CD4-positive, alpha-beta memory T cell (primary cell): Measurements from ENCODE around the gene SDR42E2. TPM values are rescaled to one million over a fixed set of nuclear protein-coding genes. Genes with fewer than 3 reads are reported as not detected.

ENCODE experiments used
- CTCF ChIA-PET: fragments of 350-600 bp; sonication (Branson Sonifier 250); formaldehyde crosslinking; loops from one replicate; lab custom pipeline; 2021; ENCODE audit warnings: inconsistent platforms; ENCODE audit not compliant: partially characterized antibody; lab: Charles Lee
- POLR2A ChIA-PET: fragments of 350-600 bp; sonication (Branson Sonifier 250); formaldehyde crosslinking; loops from one replicate; lab custom pipeline; 2021; ENCODE audit not compliant: partially characterized antibody; lab: Charles Lee
- DNase-seq, 5 donors: peaks; one replicate each; pipeline versions ENCODE4 v3.0.0 to v3.0.0-alpha.2; 2020 to 2022; ENCODE audit warnings: mixed read lengths in 1 of 5
- H3K27ac ChIP-seq: one replicate; pipeline ENCODE4 v1.7.0; 2013; ENCODE audit warnings: low read depth, low read length
- H3K27me3 ChIP-seq: 2 replicates; pipeline ENCODE4 v1.7.0; 2013; ENCODE audit warnings: mild to moderate bottlenecking, low read length, moderate library complexity; ENCODE audit not compliant: insufficient read depth
- H3K36me3 ChIP-seq: 2 replicates; pipeline ENCODE4 v1.7.0; 2013; ENCODE audit warnings: mild to moderate bottlenecking, low read length, moderate library complexity; ENCODE audit not compliant: insufficient read depth
- H3K4me1 ChIP-seq: 2 replicates; pipeline ENCODE4 v1.7.0; 2013; ENCODE audit warnings: mild to moderate bottlenecking, low read length, moderate library complexity; ENCODE audit not compliant: insufficient read depth
- H3K4me3 ChIP-seq, 2 donors: one replicate each; pipeline ENCODE4 v1.7.0; 2013; ENCODE audit warnings: low read length in 2 of 2, mild to moderate bottlenecking in 1 of 2
- H3K9me3 ChIP-seq, 2 donors: one replicate each; pipeline ENCODE4 v1.7.0; 2013; ENCODE audit warnings: low read length in 2 of 2, control low read depth in 1 of 2; ENCODE audit not compliant: control insufficient read depth in 1 of 2
- H3K27ac Mint-ChIP-seq, 7 donors: one replicate each; pipeline ENCODE4 v1.8.0; 2020 to 2021; ENCODE audit warnings: mixed read lengths in 7 of 7, mild to moderate bottlenecking in 6 of 7, inconsistent platforms in 3 of 7, moderate library complexity in 3 of 7
- H3K27me3 Mint-ChIP-seq, 2 donors: one replicate each; pipeline ENCODE4 v1.8.0; 2020 to 2021; ENCODE audit warnings: mixed read lengths in 2 of 2
- H3K36me3 Mint-ChIP-seq, 2 donors: one replicate each; pipeline ENCODE4 v1.8.0; 2020 to 2021; ENCODE audit warnings: mixed read lengths in 2 of 2, inconsistent platforms in 1 of 2, mild to moderate bottlenecking in 1 of 2
- H3K4me1 Mint-ChIP-seq, 4 donors: one replicate each; pipeline ENCODE4 v1.8.0; 2020 to 2021; ENCODE audit warnings: mixed read lengths in 4 of 4, mild to moderate bottlenecking in 1 of 4
- H3K4me3 Mint-ChIP-seq, 8 donors: one replicate each; pipeline ENCODE4 v1.8.0; 2020 to 2021; ENCODE audit warnings: mixed read lengths in 8 of 8, mild to moderate bottlenecking in 7 of 8, moderate library complexity in 6 of 8, inconsistent platforms in 3 of 8
- H3K9me3 Mint-ChIP-seq, 8 donors: one replicate each; pipeline ENCODE4 v1.8.0; 2020 to 2021; ENCODE audit warnings: mixed read lengths in 8 of 8, mild to moderate bottlenecking in 5 of 8, inconsistent platforms in 3 of 8, moderate library complexity in 1 of 8
- intact Hi-C: fragments of 100-400 bp; cut with micrococcal nuclease; formaldehyde crosslinking; loops from one replicate; pipeline ENCODE4 v1.15.1; 2023
- polyA plus RNA-seq, 2 donors: library from polyadenylated mRNA; unstranded; fragments of 300-500 nt; fragmentation: Illumina TruSeq; gene quantifications; one replicate each; pipeline ENCODE4 v1.2.3, GENCODE V29; 2021
- total RNA-seq, 2 experiments: library from RNA; stranded (reverse); gene quantifications; one replicate each; pipeline ENCODE4 v1.2.3, GENCODE V29; 2021

Gene SDR42E2
- total and polyA plus RNA-seq, 4 experiments from 2014 or later = 0.11 to 0.88 (median 0.64) TPM

- DNase-seq = no peak
- no peaks in the 10 kb centered on the region for H3K4me1 Mint-ChIP-seq
- H3K36me3 Mint-ChIP-seq = no peaks in the 10 kb centered on the region
- no peaks in the 10 kb centered on the region for H3K9me3 ChIP-seq
- no peak overlapping the region for H3K27ac ChIP-seq
- H3K27ac Mint-ChIP-seq = no peak overlapping the region
- intact Hi-C loops = no loop called here
- no peak overlapping the region for H3K4me3 ChIP-seq
- H3K36me3 ChIP-seq = no peaks in the 10 kb centered on the region
- H3K9me3 Mint-ChIP-seq = peaks cover 0 to 1% (median 0%) of the 10 kb centered on the region in 8 donors
- no peaks in the 10 kb centered on the region for H3K4me1 ChIP-seq
- no peak overlapping the region for H3K4me3 Mint-ChIP-seq
- peaks cover 0 to 1% of the 10 kb centered on the region in 2 donors for H3K27me3 Mint-ChIP-seq
- H3K27me3 ChIP-seq = no peaks in the 10 kb centered on the region
- CTCF ChIA-PET = interaction anchor here (0.8 to 1.3 kb wide), 2 partner anchors 14 kb away, joined by 3 to 5 read pairs; no protein-coding TSS in a partner anchor
- POLR2A ChIA-PET = no interaction called here
Measured at GRCh38 chr16:22174642-22175041, 12.3 kb downstream of the SDR42E2 start.

GRCh38 chr16:22177968-22178930 is 15.9 kb downstream of the SDR42E2 start:
- ChIA-PET CTCF (interaction anchor here (2.7 kb wide), 1 partner anchor 10 kb away, joined by 10 read pairs; no protein-coding TSS in a partner anchor), POLR2A (interaction anchor here (0.8 kb wide), 1 partner anchor 11 kb away, joined by 6 read pairs; no protein-coding TSS in a partner anchor)
- Mint-ChIP-seq H3K27ac (peak overlapping the region in 1 of 7 donors; percentile 31), H3K36me3 (no peaks in the 10 kb centered on the region), H3K4me3 (peak overlapping the region in 1 of 8 donors; percentile 27), H3K9me3 (no peaks in the 10 kb centered on the region), H3K27me3 (peaks cover 0 to 1% of the 10 kb centered on the region in 2 donors), H3K4me1 (no peaks in the 10 kb centered on the region)
- Histone ChIP-seq H3K4me3 (no peak overlapping the region), H3K4me1 (no peaks in the 10 kb centered on the region), H3K27me3 (no peaks in the 10 kb centered on the region), H3K36me3 (no peaks in the 10 kb centered on the region), H3K9me3 (no peaks in the 10 kb centered on the region), H3K27ac (no peak overlapping the region)
- DNase-seq = no peak
- intact Hi-C loops = no loop called here

- Histone ChIP-seq H3K36me3 (no peaks in the 10 kb centered on the region), H3K9me3 (no peaks in the 10 kb centered on the region), H3K4me1 (no peaks in the 10 kb centered on the region), H3K4me3 (no peak overlapping the region), H3K27me3 (no peaks in the 10 kb centered on the region), H3K27ac (no peak overlapping the region)
- Mint-ChIP-seq H3K4me1 (peaks cover 0 to 1% (median 0%) of the 10 kb centered on the region in 4 donors), H3K27me3 (peaks cover 0 to 1% of the 10 kb centered on the region in 2 donors), H3K9me3 (no peaks in the 10 kb centered on the region), H3K36me3 (no peaks in the 10 kb centered on the region), H3K4me3 (no peak overlapping the region), H3K27ac (peak overlapping the region in 1 of 7 donors; percentile 48)
- intact Hi-C loops = loop anchor here (10.0 kb wide), 1 partner anchor 357 kb away; no protein-coding TSS in a partner anchor
- POLR2A ChIA-PET = no interaction called here
- no peak for DNase-seq
- CTCF ChIA-PET = no interaction called here
Measured at GRCh38 chr16:22181426-22181825, 19.1 kb downstream of the SDR42E2 start.

GRCh38 chr16:22181843-22182242 is 19.5 kb downstream of the SDR42E2 start:
- Mint-ChIP-seq H3K9me3 (no peaks in the 10 kb centered on the region), H3K4me1 (peaks cover 0 to 4% (median 2%) of the 10 kb centered on the region in 4 donors), H3K27me3 (peaks cover 0 to 1% of the 10 kb centered on the region in 2 donors), H3K27ac (peak overlapping the region in 1 of 7 donors; percentile 60), H3K4me3 (no peak overlapping the region), H3K36me3 (no peaks in the 10 kb centered on the region)
- Histone ChIP-seq H3K36me3 (no peaks in the 10 kb centered on the region), H3K9me3 (no peaks in the 10 kb centered on the region), H3K4me3 (no peak overlapping the region), H3K4me1 (no peaks in the 10 kb centered on the region), H3K27me3 (no peaks in the 10 kb centered on the region), H3K27ac (no peak overlapping the region)
- no peak for DNase-seq
- intact Hi-C loops = loop anchor here (10.0 kb wide), 1 partner anchor 357 kb away; no protein-coding TSS in a partner anchor
- CTCF ChIA-PET = no interaction called here
- POLR2A ChIA-PET = no interaction called here

- H3K27ac Mint-ChIP-seq = no peak overlapping the region
- peaks cover 7 to 11% (median 8%) of the 10 kb centered on the region in 4 donors for H3K4me1 Mint-ChIP-seq
- Histone ChIP-seq H3K27me3 (no peaks in the 10 kb centered on the region), H3K9me3 (no peaks in the 10 kb centered on the region), H3K4me3 (no peak overlapping the region), H3K36me3 (no peaks in the 10 kb centered on the region), H3K27ac (no peak overlapping the region), H3K4me1 (peaks cover 12% of the 10 kb centered on the region)
- H3K27me3 Mint-ChIP-seq = peaks cover 0 to 1% of the 10 kb centered on the region in 2 donors
- H3K36me3 Mint-ChIP-seq = no peaks in the 10 kb centered on the region
- POLR2A ChIA-PET = no interaction called here
- H3K4me3 Mint-ChIP-seq = no peak overlapping the region
- no peaks in the 10 kb centered on the region for H3K9me3 Mint-ChIP-seq
- no peak for DNase-seq
- CTCF ChIA-PET = no interaction called here
- intact Hi-C loops = loop anchor here (10.0 kb wide), 1 partner anchor 359 kb away; no protein-coding TSS in a partner anchor
Measured at GRCh38 chr16:22183335-22183734, 21.0 kb downstream of the SDR42E2 start.

GRCh38 chr16:22183901-22184614 is 21.8 kb downstream of the SDR42E2 start:
- Mint-ChIP-seq H3K36me3 (no peaks in the 10 kb centered on the region), H3K4me1 (peaks cover 11 to 18% (median 16%) of the 10 kb centered on the region in 4 donors), H3K9me3 (no peaks in the 10 kb centered on the region), H3K4me3 (no peak overlapping the region), H3K27ac (peak overlapping the region in 1 of 7 donors; percentile 60), H3K27me3 (no peaks in the 10 kb centered on the region)
- peaks cover 19% of the 10 kb centered on the region for H3K4me1 ChIP-seq
- ChIA-PET CTCF (interaction anchor here (0.7 kb wide), 1 partner anchor 116 kb away, joined by 3 read pairs; no protein-coding TSS in a partner anchor), POLR2A (interaction anchor here (0.9 to 1.7 kb wide), 3 partner anchors 11 to 116 kb away, joined by 3 to 4 read pairs (median 3); no protein-coding TSS in a partner anchor)
- peak in 1 of 5 donors; percentile 14 for DNase-seq
- H3K27me3 ChIP-seq = no peaks in the 10 kb centered on the region
- H3K36me3 ChIP-seq = no peaks in the 10 kb centered on the region
- H3K9me3 ChIP-seq = no peaks in the 10 kb centered on the region
- intact Hi-C loops = loop anchor here (10.0 kb wide), 1 partner anchor 359 kb away; no protein-coding TSS in a partner anchor
- H3K4me3 ChIP-seq = no peak overlapping the region
- H3K27ac ChIP-seq = no peak overlapping the region
